GM12878 (cell line): ENCODE data around the gene EVX1.

Experiments used
- CBX3 ChIP-seq: fragments of 200-600 bp; sonication (generic); IDR thresholded peaks from 2 replicates; pipeline ENCODE4 v1.6.1; 2016; ENCODE audit warnings: low read depth, borderline replicate concordance
- CTCF ChIP-seq, 3 experiments: IDR thresholded peaks in 2 of 3; conservative IDR thresholded peaks in 1 of 3; 2 replicates each; pipeline ENCODE4 v1.5.1; 2011; ENCODE audit warnings: low read depth in 3 of 3, low read length in 3 of 3, mild to moderate bottlenecking in 3 of 3, control low read depth in 2 of 3, moderate library complexity in 2 of 3, inconsistent platforms in 1 of 3, mixed read lengths in 1 of 3; ENCODE audit not compliant: control insufficient read depth in 2 of 3, insufficient read depth in 1 of 3; ENCODE audit errors: extremely low read depth in 1 of 3
- POLR2AphosphoS5 ChIP-seq: IDR thresholded peaks from 2 replicates; pipeline ENCODE4 v1.6.1; 2011; ENCODE audit warnings: mild to moderate bottlenecking, low read length, inconsistent platforms
- TAF1 ChIP-seq: IDR thresholded peaks from 2 replicates; pipeline ENCODE4 v1.6.1; 2011; ENCODE audit warnings: mild to moderate bottlenecking, low read depth, low read length, borderline replicate concordance
- ZNF687 ChIP-seq: fragments of 450-650 bp; IDR thresholded peaks from 2 replicates; pipeline ENCODE4 v1.6.1; 2017; ENCODE audit warnings: mild to moderate bottlenecking, moderate library complexity

GRCh38 chr7:27247452-27248426 lies 5.1 kb downstream of the EVX1 start:
- no peak for TF ChIP-seq ZNF687
- TF ChIP-seq POLR2AphosphoS5, result no peak
- TF ChIP-seq CTCF (IDR thresholded peaks at IDR 0.05 in 2 of 3, conservative IDR thresholded peaks at IDR 0.05 in 1 of 3; ENCODE audit: control insufficient read depth in 2 of 3, extremely low read depth in 1 of 3, insufficient read depth in 1 of 3, low read depth in 3 of 3, low read length in 3 of 3), result no peak
- TF ChIP-seq CBX3, result no peak
- TF ChIP-seq TAF1, result no peak
